CD14-positive monocyte (primary cell): Measurements from ENCODE around the gene HHIPL1. TPM values are rescaled to one million over a fixed set of nuclear protein-coding genes. Genes with fewer than 3 reads are reported as not detected.

Source experiments
- DNase-seq, 3 donors: peaks; one replicate each; pipeline ENCODE4 v3.0.0-alpha.2; 2011 to 2022
- H2AFZ ChIP-seq: 2 replicates; pipeline ENCODE4 v1.6.0; 2012; ENCODE audit warnings: mild to moderate bottlenecking, low read depth, low read length, inconsistent platforms; ENCODE audit not compliant: insufficient read depth, poor library complexity, severe bottlenecking
- H3K27ac ChIP-seq, 2 donors: 1 replicate in 1 of 2; 2 replicates in 1 of 2; pipeline ENCODE4 v1.5.1; 2012 to 2013; ENCODE audit warnings: low read length in 2 of 2, control low read depth in 1 of 2, inconsistent platforms in 1 of 2, low read depth in 1 of 2, mild to moderate bottlenecking in 1 of 2
- H3K27me3 ChIP-seq, 2 donors: one replicate each; pipeline versions ENCODE4 v1.6.0 to v1.6.1; 2011 to 2013; ENCODE audit warnings: low read length in 2 of 2; ENCODE audit not compliant: control insufficient read depth in 2 of 2, insufficient read depth in 2 of 2
- H3K36me3 ChIP-seq, 2 donors: replicated peaks in 1 of 2; 1 replicate in 1 of 2; 2 replicates in 1 of 2; pipeline versions ENCODE4 v1.5.1 to v1.6.1; 2012 to 2013; ENCODE audit warnings: low read length in 2 of 2, control low read depth in 1 of 2, inconsistent platforms in 1 of 2, mild to moderate bottlenecking in 1 of 2; ENCODE audit not compliant: insufficient read depth in 2 of 2, control insufficient read depth in 1 of 2
- H3K4me1 ChIP-seq, 2 donors: 1 replicate in 1 of 2; 2 replicates in 1 of 2; pipeline versions ENCODE4 v1.5.1 to v1.6.1; 2012 to 2013; ENCODE audit warnings: low read length in 2 of 2, control low read depth in 1 of 2, inconsistent platforms in 1 of 2, mild to moderate bottlenecking in 1 of 2, moderate library complexity in 1 of 2; ENCODE audit not compliant: insufficient read depth in 2 of 2, control insufficient read depth in 1 of 2
- H3K4me2 ChIP-seq: replicated peaks from 2 replicates; pipeline ENCODE3; 2012; ENCODE audit warnings: low read length, moderate library complexity, mild to moderate bottlenecking; ENCODE audit not compliant: poor library complexity, severe bottlenecking; ENCODE audit errors: extremely low read depth
- H3K4me3 ChIP-seq, 3 experiments: fragments of 200-600 bp in 1 of 3; sonication (generic) in 1 of 3; replicated peaks in 1 of 3; 1 replicate in 2 of 3; 2 replicates in 1 of 3; pipeline ENCODE4 v1.5.1; 2011 to 2013; ENCODE audit warnings: low read length in 3 of 3, mild to moderate bottlenecking in 3 of 3, control low read depth in 2 of 3, low read depth in 2 of 3, inconsistent platforms in 1 of 3, moderate library complexity in 1 of 3
- H3K79me2 ChIP-seq: 2 replicates; pipeline ENCODE4 v1.6.0; 2012; ENCODE audit warnings: mild to moderate bottlenecking, control low read depth, inconsistent platforms, low read length, moderate library complexity; ENCODE audit not compliant: insufficient read depth
- H3K9ac ChIP-seq: 2 replicates; pipeline ENCODE4 v1.6.0; 2017; ENCODE audit warnings: low read length, mild to moderate bottlenecking; ENCODE audit not compliant: insufficient read depth, poor library complexity, severe bottlenecking
- H3K9me3 ChIP-seq, 2 donors: replicated peaks in 1 of 2; 1 replicate in 1 of 2; 2 replicates in 1 of 2; pipeline versions ENCODE4 v1.5.1 to v1.6.1; 2012 to 2013; ENCODE audit warnings: low read length in 2 of 2, control low read depth in 1 of 2; ENCODE audit not compliant: control insufficient read depth in 1 of 2, insufficient read depth in 1 of 2
- H4K20me1 ChIP-seq: 2 replicates; pipeline ENCODE4 v1.6.0; 2012; ENCODE audit warnings: mild to moderate bottlenecking, low read length, control low read depth, moderate library complexity; ENCODE audit not compliant: insufficient read depth
- H3K27ac Mint-ChIP-seq, 7 donors: one replicate each; pipeline ENCODE4 v1.8.0; 2020; ENCODE audit warnings: mild to moderate bottlenecking in 7 of 7, mixed read lengths in 7 of 7, moderate library complexity in 6 of 7, inconsistent platforms in 2 of 7
- H3K27me3 Mint-ChIP-seq, 3 donors: one replicate each; pipeline ENCODE4 v1.8.0; 2021 to 2022; ENCODE audit warnings: low read depth in 3 of 3, mild to moderate bottlenecking in 3 of 3, mixed read lengths in 3 of 3, moderate library complexity in 3 of 3, inconsistent platforms in 1 of 3
- H3K36me3 Mint-ChIP-seq, 2 donors: one replicate each; pipeline ENCODE4 v1.8.0; 2020; ENCODE audit warnings: mixed read lengths in 2 of 2, inconsistent platforms in 1 of 2, mild to moderate bottlenecking in 1 of 2
- H3K4me1 Mint-ChIP-seq: one replicate; pipeline ENCODE4 v1.8.0; 2020; ENCODE audit warnings: mild to moderate bottlenecking, mixed read lengths
- H3K4me3 Mint-ChIP-seq, 2 donors: one replicate each; pipeline ENCODE4 v1.8.0; 2020; ENCODE audit warnings: mild to moderate bottlenecking in 2 of 2, mixed read lengths in 2 of 2, moderate library complexity in 1 of 2
- H3K9me3 Mint-ChIP-seq, 7 donors: one replicate each; pipeline ENCODE4 v1.8.0; 2020 to 2022; ENCODE audit warnings: mixed read lengths in 7 of 7, mild to moderate bottlenecking in 6 of 7, moderate library complexity in 6 of 7, inconsistent platforms in 2 of 7
- WGBS: methylation state at CpG from one replicate; pipeline ENCODE4 v1.1.5; 2013; ENCODE audit warnings: missing lambda C conversion rate; ENCODE audit not compliant: insufficient coverage; 5-methylcytosine and 5-hydroxymethylcytosine counted together
- intact Hi-C, 2 donors: fragments of 100-400 bp; cut with micrococcal nuclease; formaldehyde crosslinking; loops; one replicate each; pipeline versions ENCODE4 v1.15.0 to v1.15.1; 2023
- polyA plus RNA-seq, 3 donors: library from polyadenylated mRNA; depleted of rRNA in 1 of 3; unstranded in 2 of 3; stranded (reverse) in 1 of 3; fragments of 300-500 nt in 2 of 3; fragments of >200 nt in 1 of 3; fragmentation: Illumina TruSeq in 2 of 3; gene quantifications; 1 replicate in 2 of 3; 2 replicates in 1 of 3; pipeline ENCODE4 v1.2.3, GENCODE V29; 2012 to 2021
- TF ChIP-seq, protein P1 (sequence below): fragments of 200-600 bp; IDR thresholded peaks from one replicate; pipeline ENCODE4 v1.8.0; 2022; ENCODE audit warnings: antibody characterized with exemption, mild to moderate bottlenecking

HHIPL1 gene
- polyA plus RNA-seq, 3 donors, result 0.09 TPM; not detected in 2

DNA sequence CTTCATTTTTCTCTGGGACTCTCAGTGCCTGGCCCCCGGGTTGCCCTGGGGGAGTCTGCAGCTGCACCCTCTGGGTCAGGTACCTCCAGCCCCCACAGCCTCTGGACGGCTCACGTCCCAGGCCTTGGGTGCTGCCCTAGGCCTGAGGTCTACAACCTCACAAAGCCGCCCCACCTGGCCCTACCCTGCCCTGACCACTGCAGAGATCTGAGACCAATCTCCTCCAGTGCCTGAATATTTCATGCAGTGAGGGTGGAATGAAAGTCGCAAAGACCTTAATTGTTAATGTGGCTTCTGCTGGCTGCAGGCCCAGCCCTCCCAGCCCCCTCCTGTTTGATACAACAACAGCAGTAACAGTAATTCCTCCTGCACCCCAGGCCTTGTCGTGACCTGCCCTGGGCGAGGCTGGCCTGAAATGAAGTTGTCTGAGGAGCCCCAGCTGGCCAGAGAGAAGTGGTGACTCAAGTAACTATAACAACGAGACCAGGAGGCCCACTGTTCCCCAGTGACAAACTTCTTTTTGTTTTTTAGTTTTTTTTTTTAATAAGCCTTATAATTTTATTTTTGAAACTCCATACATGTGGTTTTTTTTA lies 32.1 kb upstream of the HHIPL1 start:
- H3K4me1 ChIP-seq, result no peaks in the 10 kb centered on the region
- no peak overlapping the region for H3K27ac Mint-ChIP-seq
- H3K9me3 Mint-ChIP-seq, result no peaks in the 10 kb centered on the region
- 96% methylated on average over 5 of the region's 8 CpGs for WGBS
- no peaks in the 10 kb centered on the region for H3K4me1 Mint-ChIP-seq
- no peak overlapping the region for H3K27ac ChIP-seq
- H3K4me2 ChIP-seq, result no peak overlapping the region
- H3K4me3 ChIP-seq, result no peak overlapping the region
- H3K27me3 Mint-ChIP-seq, result peaks cover 14 to 31% (median 24%) of the 10 kb centered on the region in 3 donors
- intact Hi-C loops, result no loop called here
- no peaks in the 10 kb centered on the region for H3K36me3 ChIP-seq
- H3K36me3 Mint-ChIP-seq, result no peaks in the 10 kb centered on the region
- TF ChIP-seq, protein P1, sequence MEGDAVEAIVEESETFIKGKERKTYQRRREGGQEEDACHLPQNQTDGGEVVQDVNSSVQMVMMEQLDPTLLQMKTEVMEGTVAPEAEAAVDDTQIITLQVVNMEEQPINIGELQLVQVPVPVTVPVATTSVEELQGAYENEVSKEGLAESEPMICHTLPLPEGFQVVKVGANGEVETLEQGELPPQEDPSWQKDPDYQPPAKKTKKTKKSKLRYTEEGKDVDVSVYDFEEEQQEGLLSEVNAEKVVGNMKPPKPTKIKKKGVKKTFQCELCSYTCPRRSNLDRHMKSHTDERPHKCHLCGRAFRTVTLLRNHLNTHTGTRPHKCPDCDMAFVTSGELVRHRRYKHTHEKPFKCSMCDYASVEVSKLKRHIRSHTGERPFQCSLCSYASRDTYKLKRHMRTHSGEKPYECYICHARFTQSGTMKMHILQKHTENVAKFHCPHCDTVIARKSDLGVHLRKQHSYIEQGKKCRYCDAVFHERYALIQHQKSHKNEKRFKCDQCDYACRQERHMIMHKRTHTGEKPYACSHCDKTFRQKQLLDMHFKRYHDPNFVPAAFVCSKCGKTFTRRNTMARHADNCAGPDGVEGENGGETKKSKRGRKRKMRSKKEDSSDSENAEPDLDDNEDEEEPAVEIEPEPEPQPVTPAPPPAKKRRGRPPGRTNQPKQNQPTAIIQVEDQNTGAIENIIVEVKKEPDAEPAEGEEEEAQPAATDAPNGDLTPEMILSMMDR, result no peak
- H3K9me3 ChIP-seq, result no peaks in the 10 kb centered on the region
- peaks cover 0 to 11% of the 10 kb centered on the region in 2 donors for H3K27me3 ChIP-seq
- DNase-seq, result no peak
- no peaks in the 10 kb centered on the region for H4K20me1 ChIP-seq
- H3K9ac ChIP-seq, result no peak overlapping the region
- no peak overlapping the region for H2AFZ ChIP-seq
- H3K79me2 ChIP-seq, result no peaks in the 10 kb centered on the region
- peak overlapping the region in 1 of 2 donors; percentile 9 for H3K4me3 Mint-ChIP-seq

DNA sequence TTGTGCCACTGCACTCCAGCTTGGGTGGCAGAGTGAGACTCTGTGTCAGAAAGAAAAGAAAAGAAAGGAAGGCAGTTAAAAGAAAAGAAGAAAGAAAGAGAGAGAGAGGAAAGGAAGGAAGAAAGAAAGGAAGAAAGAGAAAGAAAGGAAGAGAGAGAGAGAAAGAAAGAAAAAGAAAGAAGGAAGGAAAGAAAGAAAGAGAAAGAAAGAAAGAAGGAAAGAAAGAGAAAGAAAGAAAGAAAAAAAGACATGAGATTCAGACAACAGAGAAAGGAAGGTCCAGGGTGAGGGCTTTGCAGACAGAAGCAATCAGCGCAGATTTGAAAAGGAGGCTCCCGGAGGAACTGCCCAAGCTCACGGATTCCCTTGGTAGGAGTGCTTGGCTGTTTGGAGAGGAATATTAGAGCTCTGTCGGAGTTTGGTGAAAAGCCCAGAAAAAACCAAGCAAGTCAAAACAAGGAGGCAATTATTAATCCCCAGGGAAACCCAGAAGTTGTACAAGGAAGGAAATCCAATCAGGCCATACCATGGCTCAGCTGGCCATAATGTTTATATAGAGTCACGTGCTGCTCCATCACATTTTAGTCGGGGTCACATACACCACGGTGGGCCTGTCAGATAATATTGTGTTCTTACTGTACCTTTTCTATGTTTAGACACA lies 29.3 kb upstream of the HHIPL1 start:
- Mint-ChIP-seq H3K27me3 (peaks cover 15 to 26% (median 24%) of the 10 kb centered on the region in 3 donors), H3K9me3 (no peaks in the 10 kb centered on the region), H3K4me3 (peak overlapping the region in 1 of 2 donors; percentile 47), H3K36me3 (no peaks in the 10 kb centered on the region), H3K27ac (no peak overlapping the region), H3K4me1 (no peaks in the 10 kb centered on the region)
- no peak for DNase-seq
- no peak overlapping the region for H3K4me2 ChIP-seq
- H3K9ac ChIP-seq, result no peak overlapping the region
- H3K27ac ChIP-seq, result no peak overlapping the region
- H3K4me1 ChIP-seq, result no peaks in the 10 kb centered on the region
- H3K79me2 ChIP-seq, result no peaks in the 10 kb centered on the region
- no peaks in the 10 kb centered on the region for H3K36me3 ChIP-seq
- no peaks in the 10 kb centered on the region for H3K9me3 ChIP-seq
- no peak overlapping the region for H2AFZ ChIP-seq
- intact Hi-C loops, result no loop called here
- H3K4me3 ChIP-seq, result no peak overlapping the region
- TF ChIP-seq, protein P1, result no peak
- H4K20me1 ChIP-seq, result no peaks in the 10 kb centered on the region
- WGBS, result 27% methylated on average over 3 of the region's 7 CpGs
- peaks cover 0 to 24% of the 10 kb centered on the region in 2 donors for H3K27me3 ChIP-seq
